ENCODE measurements around the gene ISCA1.

ISCA1 gene

DNA sequence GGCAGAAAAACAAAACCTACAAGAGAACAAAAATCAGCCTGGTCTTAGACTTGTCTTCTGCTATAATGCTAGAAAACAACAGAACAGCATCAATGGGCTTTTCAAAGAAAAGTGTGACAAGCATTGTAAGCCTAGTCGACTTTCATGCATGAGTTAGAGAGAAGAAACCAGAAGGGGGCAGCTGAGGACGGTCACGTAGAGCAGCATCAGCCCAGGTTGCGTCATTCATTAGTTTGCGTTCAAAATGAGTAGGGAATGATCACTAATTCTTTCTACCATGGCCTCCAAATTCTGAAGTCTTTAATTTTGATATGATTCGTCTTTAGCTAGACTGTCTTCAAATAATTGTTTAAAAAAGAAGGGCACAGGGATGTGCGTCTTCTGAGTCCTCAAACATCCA is 4.7 kb upstream of the ISCA1 start:
- FAIRE-seq: no peak
- no peak for TF ChIP-seq POLR2A (IDR thresholded peaks at IDR 0.05; ENCODE audit: low read depth, low read length)
- no peak for TF ChIP-seq POLR2AphosphoS5 (IDR thresholded peaks at IDR 0.05; ENCODE audit: low read depth, low read length)
- no peak for TF ChIP-seq SPI1 (IDR thresholded peaks at IDR 0.05; ENCODE audit: low read depth, low read length)
- TF ChIP-seq TAF1 (IDR thresholded peaks at IDR 0.05; ENCODE audit: low read depth, low read length): no peak
- TF ChIP-seq POU2F2 (IDR thresholded peaks at IDR 0.05; ENCODE audit: low read depth, low read length): no peak
- no peak for DNase-seq (ENCODE audit: insufficient read length, low spot score)

DNA sequence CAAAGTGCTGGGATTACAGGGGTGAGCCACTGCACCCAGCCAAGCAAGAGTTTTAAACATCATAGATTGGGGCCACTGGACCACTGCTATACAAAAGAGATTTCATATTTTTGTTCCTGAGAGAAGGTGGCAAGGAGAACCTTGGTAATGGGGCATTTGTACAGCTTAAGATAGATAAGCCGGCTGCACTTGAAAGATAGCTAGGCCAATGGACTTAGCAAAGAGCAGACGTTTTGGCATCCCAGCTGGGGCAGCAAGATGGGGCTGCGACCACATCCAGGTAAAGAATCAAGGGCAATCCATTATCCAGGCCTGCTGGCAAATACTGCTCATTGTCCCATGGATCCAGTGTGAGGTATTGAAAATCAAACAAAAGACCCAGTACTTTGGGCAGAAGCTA is 3.9 kb upstream of the ISCA1 start:
- no peak for DNase-seq (ENCODE audit: insufficient read length, low spot score)
- TF ChIP-seq POLR2A (IDR thresholded peaks at IDR 0.05; ENCODE audit: low read depth, low read length) (no peak), POLR2AphosphoS5 (IDR thresholded peaks at IDR 0.05; ENCODE audit: low read depth, low read length) (no peak), POU2F2 (IDR thresholded peaks at IDR 0.05; ENCODE audit: low read depth, low read length) (no peak), TAF1 (IDR thresholded peaks at IDR 0.05; ENCODE audit: low read depth, low read length) (no peak), SPI1 (IDR thresholded peaks at IDR 0.05; ENCODE audit: low read depth, low read length) (no peak), PAX5 (IDR thresholded peaks at IDR 0.05; ENCODE audit: insufficient read depth, low read length, severe bottlenecking) (no peak)
- no peak for FAIRE-seq

DNA sequence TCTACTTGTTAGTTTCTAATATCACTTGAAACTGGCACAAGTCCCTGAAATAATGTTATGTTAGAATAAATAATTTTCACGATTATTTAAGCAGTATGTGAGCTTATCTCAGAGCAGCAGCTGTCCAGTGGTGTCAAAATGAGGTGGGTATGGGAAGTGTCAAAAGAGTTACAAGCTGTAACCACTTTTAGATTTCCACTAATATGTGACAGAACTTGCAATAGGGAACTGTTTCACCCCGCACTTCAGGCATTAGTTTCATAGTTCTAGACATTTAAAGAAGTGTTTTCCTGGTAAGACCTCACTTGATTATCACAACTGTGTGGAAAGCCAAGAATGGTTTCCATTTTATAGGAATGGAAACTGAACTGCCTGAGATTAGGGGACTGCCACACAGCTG is 2.9 kb upstream of the ISCA1 start:
- TF ChIP-seq POU2F2 (IDR thresholded peaks at IDR 0.05; ENCODE audit: low read depth, low read length): no peak
- TF ChIP-seq SPI1 (IDR thresholded peaks at IDR 0.05; ENCODE audit: low read depth, low read length): no peak
- TF ChIP-seq PAX5 (IDR thresholded peaks at IDR 0.05; ENCODE audit: insufficient read depth, low read length, severe bottlenecking): no peak
- no peak for TF ChIP-seq POLR2AphosphoS5 (IDR thresholded peaks at IDR 0.05; ENCODE audit: low read depth, low read length)
- TF ChIP-seq TAF1 (IDR thresholded peaks at IDR 0.05; ENCODE audit: low read depth, low read length): no peak
- TF ChIP-seq POLR2A (IDR thresholded peaks at IDR 0.05; ENCODE audit: low read depth, low read length): no peak
- FAIRE-seq: no peak
- DNase-seq (ENCODE audit: insufficient read length, low spot score): no peak

DNA sequence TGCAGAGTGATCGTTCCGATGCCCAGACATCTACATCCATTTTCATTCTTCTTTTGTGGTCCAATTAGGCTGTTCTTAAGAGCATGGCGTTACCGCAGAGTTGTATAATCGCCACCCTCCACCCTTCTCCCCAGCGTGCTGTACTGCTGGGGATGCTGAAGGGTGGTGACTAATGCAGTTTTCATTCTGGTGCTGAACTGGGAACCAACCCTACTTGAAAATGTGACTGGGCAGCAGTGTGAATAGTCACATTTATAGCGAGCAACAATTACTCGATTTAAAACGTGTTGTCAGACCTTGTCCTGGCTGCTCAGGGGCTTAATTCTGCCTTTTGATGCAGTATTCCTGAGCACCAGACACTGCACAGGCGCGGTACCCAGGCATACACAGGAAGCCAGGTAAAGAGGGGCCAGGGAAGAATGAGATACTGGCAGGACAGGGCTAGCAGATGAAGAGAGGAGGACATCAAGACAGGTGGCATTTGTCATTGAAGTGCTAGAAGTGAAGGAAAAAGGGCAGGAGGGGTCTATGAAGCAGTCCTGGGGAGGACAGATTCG is 719 bp upstream of the ISCA1 start:
- TF ChIP-seq TAF1 (IDR thresholded peaks at IDR 0.05; ENCODE audit: low read depth, low read length) (no peak), POLR2AphosphoS5 (IDR thresholded peaks at IDR 0.05; ENCODE audit: low read depth, low read length) (no peak), POLR2A (IDR thresholded peaks at IDR 0.05; ENCODE audit: low read depth, low read length) (no peak), SPI1 (IDR thresholded peaks at IDR 0.05; ENCODE audit: low read depth, low read length) (no peak), PAX5 (IDR thresholded peaks at IDR 0.05; ENCODE audit: insufficient read depth, low read length, severe bottlenecking) (no peak), POU2F2 (IDR thresholded peaks at IDR 0.05; ENCODE audit: low read depth, low read length) (no peak)
- FAIRE-seq (no peak), DNase-seq (ENCODE audit: insufficient read length, low spot score) (peak; percentile 5)

DNA sequence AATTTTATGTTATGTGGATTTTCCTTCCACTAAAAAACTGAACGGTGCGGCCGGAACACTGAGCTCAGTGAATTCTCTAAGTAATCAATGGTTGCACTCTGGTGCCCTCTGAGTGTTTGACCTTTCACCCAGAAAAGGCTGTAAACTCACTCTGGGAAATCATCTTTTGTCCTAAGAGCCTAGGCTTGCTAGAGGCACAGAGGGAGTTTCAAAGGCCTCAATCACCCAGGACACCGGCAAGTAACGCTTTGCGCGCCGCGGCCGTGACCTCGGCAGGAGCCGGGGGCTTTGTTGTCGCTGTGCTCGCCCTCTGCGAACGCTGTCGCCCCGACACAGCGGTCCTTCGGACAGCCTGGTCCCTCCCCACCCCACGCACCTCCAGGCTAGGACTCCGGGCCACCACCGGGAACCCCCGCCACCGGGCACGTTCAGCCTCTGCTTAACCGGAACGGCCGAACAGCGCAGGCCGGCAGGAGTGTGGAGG is 703 bp downstream of the ISCA1 start:
- DNase-seq (ENCODE audit: insufficient read length, low spot score): no peak
- no peak for FAIRE-seq
- TF ChIP-seq SPI1 (IDR thresholded peaks at IDR 0.05; ENCODE audit: low read depth, low read length) (no peak), POLR2AphosphoS5 (IDR thresholded peaks at IDR 0.05; ENCODE audit: low read depth, low read length) (no peak), POU2F2 (IDR thresholded peaks at IDR 0.05; ENCODE audit: low read depth, low read length) (no peak), POLR2A (IDR thresholded peaks at IDR 0.05; ENCODE audit: low read depth, low read length) (no peak), TAF1 (IDR thresholded peaks at IDR 0.05; ENCODE audit: low read depth, low read length) (no peak), PAX5 (IDR thresholded peaks at IDR 0.05; ENCODE audit: insufficient read depth, low read length, severe bottlenecking) (no peak)

DNA sequence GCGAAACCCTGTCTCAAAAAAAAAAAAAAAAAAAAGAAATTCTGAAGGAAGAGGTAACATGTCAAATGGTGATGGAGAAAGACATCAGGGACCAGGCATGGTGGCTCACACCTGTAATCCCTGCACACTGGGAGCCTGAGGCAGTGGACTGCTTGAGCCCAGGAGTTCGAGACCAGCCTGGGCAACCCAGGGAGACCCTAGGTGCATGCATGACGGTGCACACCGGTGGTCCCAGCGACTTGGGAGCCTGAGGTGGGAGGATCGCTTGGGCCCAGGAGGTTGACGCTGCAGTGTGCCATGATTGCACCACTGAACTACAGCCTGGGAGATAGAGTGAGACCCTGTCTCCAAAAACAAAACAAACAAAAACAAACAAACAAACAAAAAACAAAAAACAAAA is 1.8 kb downstream of the ISCA1 start:
- no peak for DNase-seq (ENCODE audit: insufficient read length, low spot score)
- TF ChIP-seq PAX5 (IDR thresholded peaks at IDR 0.05; ENCODE audit: insufficient read depth, low read length, severe bottlenecking): no peak
- TF ChIP-seq POU2F2 (IDR thresholded peaks at IDR 0.05; ENCODE audit: low read depth, low read length): no peak
- TF ChIP-seq TAF1 (IDR thresholded peaks at IDR 0.05; ENCODE audit: low read depth, low read length): no peak
- TF ChIP-seq POLR2A (IDR thresholded peaks at IDR 0.05; ENCODE audit: low read depth, low read length): no peak
- no peak for TF ChIP-seq SPI1 (IDR thresholded peaks at IDR 0.05; ENCODE audit: low read depth, low read length)
- no peak for TF ChIP-seq POLR2AphosphoS5 (IDR thresholded peaks at IDR 0.05; ENCODE audit: low read depth, low read length)
- FAIRE-seq: no peak

DNA sequence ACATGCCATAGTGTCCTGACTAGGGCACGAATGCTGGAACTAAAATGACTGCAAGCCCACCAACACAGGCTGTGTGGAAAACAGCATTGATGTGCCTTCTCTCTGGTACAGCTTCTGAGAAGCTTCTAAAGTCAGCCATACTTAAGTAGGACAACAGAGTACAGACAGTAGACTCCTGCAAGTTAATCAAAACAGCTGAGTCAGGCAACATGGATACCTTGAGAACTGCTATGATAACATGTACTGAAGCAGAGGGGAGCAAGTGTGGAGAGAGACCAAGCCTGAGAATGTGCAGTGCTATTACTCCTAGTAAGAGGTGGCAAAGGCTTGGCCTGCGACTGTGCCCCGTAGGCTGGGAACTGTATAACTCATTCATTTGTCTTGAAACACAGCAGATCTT is 2.5 kb downstream of the ISCA1 start:
- FAIRE-seq: no peak
- DNase-seq (ENCODE audit: insufficient read length, low spot score): no peak
- no peak for TF ChIP-seq POU2F2 (IDR thresholded peaks at IDR 0.05; ENCODE audit: low read depth, low read length)
- no peak for TF ChIP-seq TAF1 (IDR thresholded peaks at IDR 0.05; ENCODE audit: low read depth, low read length)
- TF ChIP-seq SPI1 (IDR thresholded peaks at IDR 0.05; ENCODE audit: low read depth, low read length): no peak
- no peak for TF ChIP-seq PAX5 (IDR thresholded peaks at IDR 0.05; ENCODE audit: insufficient read depth, low read length, severe bottlenecking)
- TF ChIP-seq POLR2A (IDR thresholded peaks at IDR 0.05; ENCODE audit: low read depth, low read length): no peak
- TF ChIP-seq POLR2AphosphoS5 (IDR thresholded peaks at IDR 0.05; ENCODE audit: low read depth, low read length): no peak

DNA sequence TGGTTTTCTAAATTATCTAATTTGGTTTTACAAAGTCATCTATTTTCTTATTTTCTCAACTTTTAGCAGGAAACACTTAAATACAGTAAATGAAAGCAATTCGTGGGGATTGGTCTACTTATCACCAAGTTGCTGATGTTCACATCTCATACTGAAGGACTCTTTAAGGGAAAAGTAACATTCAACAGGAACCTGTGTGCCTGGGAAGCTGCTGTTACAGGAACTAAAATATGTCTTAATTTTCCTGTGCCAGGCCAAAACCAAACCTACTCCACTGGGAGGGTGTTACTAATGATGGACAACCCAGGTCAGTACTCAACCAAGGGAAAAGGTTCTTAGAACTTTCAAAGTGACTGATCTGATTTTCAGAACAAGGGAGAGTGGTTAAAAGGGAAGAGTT is 5.3 kb downstream of the ISCA1 start:
- FAIRE-seq: no peak
- no peak for DNase-seq (ENCODE audit: insufficient read length, low spot score)
- TF ChIP-seq PAX5 (IDR thresholded peaks at IDR 0.05; ENCODE audit: insufficient read depth, low read length, severe bottlenecking): no peak
- TF ChIP-seq POU2F2 (IDR thresholded peaks at IDR 0.05; ENCODE audit: low read depth, low read length): no peak
- TF ChIP-seq TAF1 (IDR thresholded peaks at IDR 0.05; ENCODE audit: low read depth, low read length): no peak
- no peak for TF ChIP-seq POLR2AphosphoS5 (IDR thresholded peaks at IDR 0.05; ENCODE audit: low read depth, low read length)
- no peak for TF ChIP-seq SPI1 (IDR thresholded peaks at IDR 0.05; ENCODE audit: low read depth, low read length)
- no peak for TF ChIP-seq POLR2A (IDR thresholded peaks at IDR 0.05; ENCODE audit: low read depth, low read length)

DNA sequence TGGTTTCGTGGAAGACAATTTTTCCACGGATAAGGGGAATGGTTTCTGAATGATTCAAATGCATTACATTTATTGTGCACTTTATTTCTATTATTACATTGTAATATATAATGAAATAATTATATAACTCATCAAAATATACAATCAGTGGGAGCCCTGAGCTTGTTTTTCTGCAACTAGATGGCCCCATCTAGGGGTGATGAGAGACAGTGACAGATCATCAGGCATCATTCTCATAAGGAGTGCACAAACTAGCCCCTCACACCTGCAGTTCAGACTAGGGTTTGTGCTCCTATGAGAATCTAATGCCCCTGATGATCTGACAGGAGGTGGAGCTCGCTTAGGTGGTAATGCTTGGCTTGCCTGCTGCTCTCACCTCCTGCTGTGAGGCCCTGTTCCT is 6.4 kb downstream of the ISCA1 start:
- no peak for FAIRE-seq
- no peak for DNase-seq (ENCODE audit: insufficient read length, low spot score)
- TF ChIP-seq SPI1 (IDR thresholded peaks at IDR 0.05; ENCODE audit: low read depth, low read length) (no peak), PAX5 (IDR thresholded peaks at IDR 0.05; ENCODE audit: insufficient read depth, low read length, severe bottlenecking) (no peak), POLR2AphosphoS5 (IDR thresholded peaks at IDR 0.05; ENCODE audit: low read depth, low read length) (no peak), POLR2A (IDR thresholded peaks at IDR 0.05; ENCODE audit: low read depth, low read length) (no peak), POU2F2 (IDR thresholded peaks at IDR 0.05; ENCODE audit: low read depth, low read length) (no peak), TAF1 (IDR thresholded peaks at IDR 0.05; ENCODE audit: low read depth, low read length) (no peak)
